HG02884 (cell line): ENCODE measurements around the gene FAM163B.

Experiments used
- ATAC-seq: cut with Tn5 transposase; IDR thresholded peaks from one replicate; pipeline ENCODE4 v1.9.1; 2021; ENCODE audit warnings: mild to moderate bottlenecking, moderate library complexity; ENCODE audit not compliant: unreplicated experiment

Gene FAM163B

GRCh38 chr9:133551446-133551845, 57.7 kb downstream of the FAM163B start:
- no peak for ATAC-seq

- no peak for ATAC-seq
Measured at GRCh38 chr9:133547116-133547515, 62.1 kb downstream of the FAM163B start.

- ATAC-seq = no peak
Measured at GRCh38 chr9:133546287-133546680, 62.9 kb downstream of the FAM163B start.

GRCh38 chr9:133545494-133546286, 63.5 kb downstream of the FAM163B start:
- no peak for ATAC-seq

- ATAC-seq = no peak
Measured at GRCh38 chr9:133543772-133544467, 65.3 kb downstream of the FAM163B start.

GRCh38 chr9:133542002-133542401, 67.2 kb downstream of the FAM163B start:
- ATAC-seq = no peak

GRCh38 chr9:133540698-133541025, 68.5 kb downstream of the FAM163B start:
- no peak for ATAC-seq

GRCh38 chr9:133539991-133540697, 69.0 kb downstream of the FAM163B start:
- ATAC-seq = no peak

GRCh38 chr9:133538851-133539833, 70.0 kb downstream of the FAM163B start:
- ATAC-seq = no peak

GRCh38 chr9:133538176-133538575, 71.0 kb downstream of the FAM163B start:
- no peak for ATAC-seq

GRCh38 chr9:133537257-133537656, 71.9 kb downstream of the FAM163B start:
- ATAC-seq = no peak

GRCh38 chr9:133536536-133536935, 72.7 kb downstream of the FAM163B start:
- ATAC-seq = no peak

GRCh38 chr9:133536080-133536479, 73.1 kb downstream of the FAM163B start:
- no peak for ATAC-seq

GRCh38 chr9:133535306-133535877, 73.8 kb downstream of the FAM163B start:
- ATAC-seq = no peak

GRCh38 chr9:133534346-133535291, 74.6 kb downstream of the FAM163B start, which contains the start of gene ADAMTSL2:
Gene ADAMTSL2, plus strand, starts transcription at chr9:133534704. Its CDS starts 2,009 bp downstream, at chr9:133536713.
- ATAC-seq = no peak

GRCh38 chr9:133533857-133534256, 75.3 kb downstream of the FAM163B start:
- no peak for ATAC-seq

- ATAC-seq = no peak
Measured at GRCh38 chr9:133532937-133533668, 76.1 kb downstream of the FAM163B start.

GRCh38 chr9:133531293-133531692, 77.9 kb downstream of the FAM163B start:
- ATAC-seq = no peak
